Thyroid gland (tissue), 4 donors: Measurements from ENCODE around the gene KCNIP4.

Experiments
- CTCF ChIP-seq, 6 experiments: fragments of 200-600 bp in 3 of 6; fragments of 450-650 bp in 3 of 6; sonication (generic) in 3 of 6; IDR thresholded peaks; one replicate each; pipeline ENCODE4 v1.5.1; 2016 to 2019; ENCODE audit warnings: antibody characterized with exemption in 6 of 6, mild to moderate bottlenecking in 2 of 6, inconsistent platforms in 1 of 6, moderate library complexity in 1 of 6
- POLR2A ChIP-seq, 2 donors: fragments of 450-650 bp; IDR thresholded peaks; one replicate each; pipeline ENCODE4 v1.6.1; 2017; ENCODE audit warnings: antibody characterized with exemption in 2 of 2, mild to moderate bottlenecking in 2 of 2, moderate library complexity in 1 of 2

GRCh38 chr4:20698820-20699219, 1249.8 kb downstream of the KCNIP4 start:
- TF ChIP-seq CTCF (IDR thresholded peaks at IDR 0.05) = no peak
- no peak for TF ChIP-seq POLR2A (IDR thresholded peaks at IDR 0.05)
